ENCODE measurements around the gene TRABD2B. TPM values are rescaled to one million over a fixed set of nuclear protein-coding genes. Genes with fewer than 3 reads are reported as not detected.

Gene TRABD2B
- total RNA-seq, 2 donors from 2014 or later, result 1.1 to 2.1 TPM

DNA sequence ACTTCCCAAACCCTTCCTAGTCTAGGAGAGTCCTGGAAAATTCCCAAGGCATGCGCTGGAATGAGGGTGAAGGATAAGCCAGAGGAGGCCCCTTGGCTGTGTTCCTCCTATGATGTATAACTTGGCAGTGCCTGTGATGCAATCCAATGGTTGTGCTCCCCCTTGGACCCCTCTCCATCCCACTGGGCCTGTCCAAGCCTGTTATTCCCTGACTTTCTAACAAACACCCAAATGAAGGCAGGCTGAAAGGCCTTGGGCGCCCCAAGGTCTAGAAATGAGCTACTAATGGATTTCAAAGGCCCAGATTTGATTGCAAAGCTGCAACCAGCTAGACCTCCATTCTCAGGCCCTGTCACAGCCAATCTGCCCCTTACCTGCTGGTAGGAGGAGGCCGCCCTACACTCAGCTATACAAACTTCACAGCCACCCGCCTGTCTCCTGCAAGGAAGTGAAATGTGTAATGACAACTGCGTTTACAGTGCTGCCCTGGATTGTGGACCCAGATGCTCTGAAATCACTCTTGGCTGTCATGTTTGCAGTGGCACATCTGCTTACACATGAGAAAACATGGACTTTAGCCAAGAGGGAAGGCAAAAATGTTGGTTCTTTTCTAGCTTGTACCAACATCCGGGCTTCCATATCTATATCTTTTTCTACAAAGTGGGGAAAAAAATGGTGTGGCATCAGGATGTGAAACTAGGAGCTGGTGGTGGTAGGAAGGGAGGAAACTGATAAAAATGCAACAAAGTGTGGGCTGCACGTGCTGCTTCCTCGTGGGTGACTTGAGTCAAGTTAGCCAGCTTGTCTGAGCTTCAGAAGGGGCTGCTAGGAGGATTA is 130.4 kb downstream of the TRABD2B start:
- WGBS, result 64% methylated on average over 8 of the region's 8 CpGs
- Histone ChIP-seq H3K9me3 (no peaks in the 10 kb centered on the region), H3K4me1 (replicated peaks) (no peaks in the 10 kb centered on the region), H3K36me3 (no peaks in the 10 kb centered on the region), H3K27me3 (replicated peaks; ENCODE audit: insufficient read depth) (no peaks in the 10 kb centered on the region), H3K27ac (no peak overlapping the region), H3K4me3 (no peak overlapping the region)
- TF ChIP-seq POLR2A (IDR thresholded peaks at IDR 0.05), result no peak
- no peak for DNase-seq (ENCODE audit: low spot score)
- intact Hi-C loops (cut with DNase I), result no loop called here

DNA sequence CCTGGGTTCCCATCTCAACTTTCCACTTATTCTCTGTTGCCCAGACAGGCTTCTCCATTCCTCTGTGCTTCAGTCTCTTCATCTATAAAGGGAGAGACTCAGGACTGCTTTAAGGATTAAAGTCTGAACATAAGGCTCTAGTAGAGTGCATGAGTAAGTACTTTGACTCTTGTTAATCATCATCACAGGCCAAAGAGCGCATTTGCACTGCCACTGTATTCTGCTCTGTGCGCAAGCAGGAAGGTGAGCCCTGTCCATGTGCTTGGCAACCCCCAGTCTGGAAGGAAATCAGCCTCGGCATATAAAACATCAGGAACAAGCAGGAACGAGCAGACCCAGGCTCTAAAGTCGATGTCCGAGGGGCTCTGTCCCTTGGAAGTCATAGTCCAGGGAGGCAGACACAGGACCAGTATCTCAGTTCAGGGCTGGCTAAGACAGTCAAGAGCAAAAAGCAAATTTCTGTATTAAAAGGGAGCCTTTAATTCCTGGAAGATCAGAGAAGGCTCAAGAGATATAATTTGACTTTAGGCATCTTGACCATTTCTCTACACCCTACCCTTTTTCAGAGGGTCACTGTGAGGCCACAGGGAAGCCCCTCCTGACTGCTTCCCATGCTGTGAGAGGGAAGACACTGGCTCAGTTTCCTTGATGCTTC is 131.2 kb downstream of the TRABD2B start:
- intact Hi-C loops (cut with DNase I), result no loop called here
- WGBS, result 61% methylated on average over 6 of the region's 6 CpGs
- DNase-seq (ENCODE audit: low spot score), result no peak

DNA sequence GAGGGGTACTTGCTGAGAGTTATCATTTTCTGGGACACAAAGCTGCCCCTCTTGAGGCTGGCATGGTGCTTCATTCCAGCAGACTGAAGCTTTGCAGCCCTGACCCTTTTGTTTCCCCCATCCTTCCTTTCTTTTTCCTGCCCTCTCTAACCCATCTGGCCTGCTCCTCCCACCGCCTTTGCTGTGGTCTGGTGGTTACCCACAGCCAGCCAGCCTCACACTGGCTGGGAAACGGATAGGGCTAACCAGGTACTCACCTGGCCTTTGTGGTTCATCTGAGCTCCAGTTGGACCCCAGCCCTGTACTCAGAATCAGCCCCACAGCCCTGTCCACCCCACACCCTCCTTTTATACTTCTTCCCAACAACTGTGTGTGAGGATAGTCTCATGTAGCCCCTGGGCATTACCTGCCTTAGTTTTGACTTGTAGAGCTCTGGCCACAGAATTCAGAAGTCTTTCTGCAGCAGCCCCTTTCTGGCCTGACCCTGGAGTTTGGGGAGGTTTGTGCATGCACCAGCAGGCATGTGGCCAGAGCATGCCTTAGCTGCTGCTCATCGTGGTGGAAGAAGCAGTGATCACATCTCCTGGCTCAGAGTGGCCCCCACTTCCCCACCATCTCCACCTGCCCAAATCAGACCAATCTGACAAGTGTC is 138.0 kb downstream of the TRABD2B start:
- Histone ChIP-seq H3K9me3 (no peaks in the 10 kb centered on the region), H3K36me3 (no peaks in the 10 kb centered on the region), H3K27me3 (replicated peaks; ENCODE audit: insufficient read depth) (no peaks in the 10 kb centered on the region), H3K4me1 (replicated peaks) (no peaks in the 10 kb centered on the region), H3K4me3 (no peak overlapping the region), H3K27ac (no peak overlapping the region)
- 32% methylated on average over 3 of the region's 3 CpGs for WGBS
- TF ChIP-seq POLR2AphosphoS5 (IDR thresholded peaks at IDR 0.05), result no peak
- TF ChIP-seq, protein P1, sequence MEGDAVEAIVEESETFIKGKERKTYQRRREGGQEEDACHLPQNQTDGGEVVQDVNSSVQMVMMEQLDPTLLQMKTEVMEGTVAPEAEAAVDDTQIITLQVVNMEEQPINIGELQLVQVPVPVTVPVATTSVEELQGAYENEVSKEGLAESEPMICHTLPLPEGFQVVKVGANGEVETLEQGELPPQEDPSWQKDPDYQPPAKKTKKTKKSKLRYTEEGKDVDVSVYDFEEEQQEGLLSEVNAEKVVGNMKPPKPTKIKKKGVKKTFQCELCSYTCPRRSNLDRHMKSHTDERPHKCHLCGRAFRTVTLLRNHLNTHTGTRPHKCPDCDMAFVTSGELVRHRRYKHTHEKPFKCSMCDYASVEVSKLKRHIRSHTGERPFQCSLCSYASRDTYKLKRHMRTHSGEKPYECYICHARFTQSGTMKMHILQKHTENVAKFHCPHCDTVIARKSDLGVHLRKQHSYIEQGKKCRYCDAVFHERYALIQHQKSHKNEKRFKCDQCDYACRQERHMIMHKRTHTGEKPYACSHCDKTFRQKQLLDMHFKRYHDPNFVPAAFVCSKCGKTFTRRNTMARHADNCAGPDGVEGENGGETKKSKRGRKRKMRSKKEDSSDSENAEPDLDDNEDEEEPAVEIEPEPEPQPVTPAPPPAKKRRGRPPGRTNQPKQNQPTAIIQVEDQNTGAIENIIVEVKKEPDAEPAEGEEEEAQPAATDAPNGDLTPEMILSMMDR (IDR thresholded peaks at IDR 0.05), result no peak
- no peak for TF ChIP-seq POLR2A (IDR thresholded peaks at IDR 0.05)
- DNase-seq (ENCODE audit: low spot score), result no peak
- intact Hi-C loops (cut with DNase I), result no loop called here

More for the DNA sequence above, 131.2 kb downstream of the TRABD2B start:
- H3K36me3 ChIP-seq, result no peaks in the 10 kb centered on the region
- H3K4me3 ChIP-seq, result no peak overlapping the region
- no peaks in the 10 kb centered on the region for H3K27me3 ChIP-seq (replicated peaks; ENCODE audit: insufficient read depth)
- H3K9me3 ChIP-seq, result no peaks in the 10 kb centered on the region
- no peak overlapping the region for H3K27ac ChIP-seq
- TF ChIP-seq POLR2AphosphoS5 (IDR thresholded peaks at IDR 0.05) (no peak), POLR2A (IDR thresholded peaks at IDR 0.05) (no peak)
- TF ChIP-seq, protein P1 (IDR thresholded peaks at IDR 0.05), result no peak
- H3K4me1 ChIP-seq (replicated peaks), result no peaks in the 10 kb centered on the region

DNA sequence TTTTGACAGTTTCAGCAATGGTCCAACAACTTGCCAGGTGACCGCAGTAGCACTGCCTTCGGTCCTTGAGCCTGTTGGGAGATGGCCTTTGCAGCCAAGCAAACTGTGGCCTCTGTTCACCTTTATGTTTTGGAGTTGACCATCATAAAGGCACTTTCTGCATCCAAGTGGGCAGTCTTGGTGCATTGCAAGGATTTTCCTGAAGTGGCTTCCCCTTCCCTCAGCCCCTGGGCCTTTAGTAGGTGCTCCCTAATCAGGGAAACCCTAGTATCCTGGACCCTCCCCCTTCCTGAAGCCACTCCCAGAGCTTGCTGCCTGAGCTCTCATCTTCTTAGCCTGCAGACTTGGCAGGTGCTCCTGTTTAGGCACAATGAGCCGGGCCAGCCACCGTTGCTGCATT is 140.2 kb downstream of the TRABD2B start:
- Histone ChIP-seq H3K4me3 (no peak overlapping the region), H3K4me1 (replicated peaks) (no peaks in the 10 kb centered on the region), H3K27me3 (replicated peaks; ENCODE audit: insufficient read depth) (no peaks in the 10 kb centered on the region), H3K9me3 (no peaks in the 10 kb centered on the region), H3K27ac (no peak overlapping the region), H3K36me3 (no peaks in the 10 kb centered on the region)
- 88% methylated on average over 4 of the region's 4 CpGs for WGBS
- no peak for DNase-seq (ENCODE audit: low spot score)
- intact Hi-C loops (cut with DNase I), result no loop called here
- TF ChIP-seq POLR2AphosphoS5 (IDR thresholded peaks at IDR 0.05) (no peak), POLR2A (IDR thresholded peaks at IDR 0.05) (no peak)
- TF ChIP-seq, protein P1 (IDR thresholded peaks at IDR 0.05), result no peak

DNA sequence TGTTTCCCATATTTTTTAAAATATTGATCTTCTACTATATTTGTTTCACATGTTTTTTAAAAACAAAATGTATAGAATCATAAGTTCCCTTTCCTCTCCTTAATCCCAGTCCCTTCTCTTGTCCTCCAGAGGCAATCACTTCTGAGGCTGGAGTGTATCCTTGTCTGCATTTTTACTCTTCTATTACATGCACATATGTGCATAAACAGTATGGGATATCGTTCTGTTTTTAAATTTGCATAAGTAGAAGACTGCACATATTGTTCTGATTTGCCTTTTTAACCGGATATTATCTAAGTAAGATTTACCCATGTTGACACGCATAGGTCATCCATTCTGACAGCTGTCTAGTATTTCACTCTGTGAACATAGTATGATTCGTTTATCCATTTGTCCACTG is 142.0 kb downstream of the TRABD2B start:
- Histone ChIP-seq H3K4me1 (replicated peaks) (no peaks in the 10 kb centered on the region), H3K27me3 (replicated peaks; ENCODE audit: insufficient read depth) (no peaks in the 10 kb centered on the region), H3K36me3 (no peaks in the 10 kb centered on the region), H3K27ac (no peak overlapping the region), H3K4me3 (no peak overlapping the region), H3K9me3 (no peaks in the 10 kb centered on the region)
- TF ChIP-seq, protein P1 (IDR thresholded peaks at IDR 0.05), result no peak
- TF ChIP-seq POLR2AphosphoS5 (IDR thresholded peaks at IDR 0.05) (no peak), POLR2A (IDR thresholded peaks at IDR 0.05) (no peak)
- no peak for DNase-seq (ENCODE audit: low spot score)
- WGBS, result 86% methylated on average over 4 of the region's 4 CpGs
- intact Hi-C loops (cut with DNase I), result no loop called here

All from prostate gland (tissue), 2 donors.